ENCODE results near the gene KLF15.

DNA sequence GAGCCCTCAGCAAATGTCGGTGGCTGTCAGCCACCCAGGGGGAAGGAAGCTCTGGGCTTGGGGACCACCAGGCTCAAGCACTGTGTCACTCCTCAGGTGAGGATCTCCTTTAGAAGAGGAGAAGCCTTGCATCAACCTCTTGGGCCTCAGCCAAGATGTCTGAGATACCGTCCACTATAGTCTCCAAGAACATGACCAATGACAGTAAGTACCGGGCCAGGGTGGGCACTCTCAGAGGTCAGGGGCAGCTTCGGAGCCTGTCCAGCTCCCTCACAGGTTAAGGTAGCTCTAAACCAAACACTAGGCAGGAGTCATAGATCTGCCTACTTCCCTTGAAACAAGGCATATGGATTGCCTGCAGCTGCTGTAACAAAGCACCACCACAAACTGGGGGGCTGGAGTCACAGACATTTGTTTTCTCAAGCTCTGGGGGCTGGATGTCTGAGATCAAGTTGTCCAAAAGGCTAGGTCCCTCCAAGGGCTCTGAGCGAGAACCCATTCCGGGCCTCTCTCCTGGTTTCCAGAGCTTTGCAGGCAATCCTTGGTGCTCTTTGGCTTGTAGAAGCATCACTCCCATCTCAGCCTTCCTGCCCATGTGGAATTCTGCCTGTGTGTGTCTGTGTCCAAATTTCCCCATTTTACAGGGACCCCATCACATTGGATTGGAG is 38.8 kb upstream of the KLF15 start:
- TF ChIP-seq, protein P1, sequence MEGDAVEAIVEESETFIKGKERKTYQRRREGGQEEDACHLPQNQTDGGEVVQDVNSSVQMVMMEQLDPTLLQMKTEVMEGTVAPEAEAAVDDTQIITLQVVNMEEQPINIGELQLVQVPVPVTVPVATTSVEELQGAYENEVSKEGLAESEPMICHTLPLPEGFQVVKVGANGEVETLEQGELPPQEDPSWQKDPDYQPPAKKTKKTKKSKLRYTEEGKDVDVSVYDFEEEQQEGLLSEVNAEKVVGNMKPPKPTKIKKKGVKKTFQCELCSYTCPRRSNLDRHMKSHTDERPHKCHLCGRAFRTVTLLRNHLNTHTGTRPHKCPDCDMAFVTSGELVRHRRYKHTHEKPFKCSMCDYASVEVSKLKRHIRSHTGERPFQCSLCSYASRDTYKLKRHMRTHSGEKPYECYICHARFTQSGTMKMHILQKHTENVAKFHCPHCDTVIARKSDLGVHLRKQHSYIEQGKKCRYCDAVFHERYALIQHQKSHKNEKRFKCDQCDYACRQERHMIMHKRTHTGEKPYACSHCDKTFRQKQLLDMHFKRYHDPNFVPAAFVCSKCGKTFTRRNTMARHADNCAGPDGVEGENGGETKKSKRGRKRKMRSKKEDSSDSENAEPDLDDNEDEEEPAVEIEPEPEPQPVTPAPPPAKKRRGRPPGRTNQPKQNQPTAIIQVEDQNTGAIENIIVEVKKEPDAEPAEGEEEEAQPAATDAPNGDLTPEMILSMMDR (optimal IDR thresholded peaks at IDR 0.05 in 1 of 3, IDR thresholded peaks at IDR 0.05 in 1 of 3, conservative IDR thresholded peaks at IDR 0.05 in 1 of 3; ENCODE audit: extremely low read depth in 1 of 3, insufficient read depth in 2 of 3, low read length in 3 of 3), result no peak
- no peak for TF ChIP-seq EZH2 (IDR thresholded peaks at IDR 0.05; ENCODE audit: low read length)
